Activated CD4-positive, CD25-positive, alpha-beta regulatory T cell treated with anti-CD3 and anti-CD28 coated beads, Interleukin-2, amount 50 U/mL, for 16 hours (primary cell): Measurements from ENCODE around the gene MRPL53.

Experiments used
- DNase-seq: peaks from one replicate; pipeline ENCODE4 v3.0.0-alpha.2; 2020; ENCODE audit warnings: low read depth, low spot score

MRPL53 gene

DNA sequence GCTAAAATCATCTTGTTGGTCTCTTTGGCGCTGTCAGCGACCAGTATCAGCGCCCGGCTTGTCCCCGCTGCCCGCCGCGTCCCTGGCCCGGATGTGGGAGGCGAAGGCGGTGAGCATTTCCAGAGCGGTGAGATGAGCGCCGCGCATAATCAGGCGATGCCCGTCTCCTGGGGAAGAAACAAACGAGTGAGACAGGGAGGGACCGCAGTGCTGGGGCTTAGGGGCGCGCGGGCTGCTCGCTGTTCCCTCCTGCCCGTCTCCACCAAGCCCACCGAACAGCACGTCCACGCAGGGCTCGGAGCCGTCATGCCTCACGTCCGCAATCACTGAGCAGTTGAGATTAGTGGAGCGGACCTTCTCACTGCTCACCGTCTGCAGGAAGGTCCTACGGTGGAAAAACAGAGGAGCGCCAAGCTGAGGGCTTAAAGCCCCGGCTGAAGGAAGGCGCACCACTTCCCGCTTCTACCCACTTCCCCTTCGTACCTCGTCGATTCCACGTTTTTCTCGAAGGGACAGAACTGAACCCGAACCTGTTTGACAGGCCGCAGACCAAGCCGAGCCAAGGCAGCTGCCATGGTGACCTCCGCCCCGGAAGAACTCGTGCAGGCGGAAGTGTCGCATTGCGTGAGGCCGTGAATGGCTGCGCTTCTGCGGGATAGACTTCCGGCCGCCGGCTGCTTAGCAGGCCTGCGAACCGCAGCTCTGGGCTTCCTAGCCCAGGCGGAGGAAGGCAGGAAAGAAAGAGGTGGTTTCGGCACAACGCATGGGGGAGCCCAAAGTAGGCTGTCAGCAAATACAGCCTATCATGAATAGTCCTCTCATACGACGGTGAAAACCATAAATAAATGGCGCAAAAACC, at the start of gene MRPL53:
MRPL53 (minus strand) TSS at position 595 of the 859 bp plus-strand sequence; CDS start at position 575, 20 bp downstream.
- peak; percentile 93 for DNase-seq

DNA sequence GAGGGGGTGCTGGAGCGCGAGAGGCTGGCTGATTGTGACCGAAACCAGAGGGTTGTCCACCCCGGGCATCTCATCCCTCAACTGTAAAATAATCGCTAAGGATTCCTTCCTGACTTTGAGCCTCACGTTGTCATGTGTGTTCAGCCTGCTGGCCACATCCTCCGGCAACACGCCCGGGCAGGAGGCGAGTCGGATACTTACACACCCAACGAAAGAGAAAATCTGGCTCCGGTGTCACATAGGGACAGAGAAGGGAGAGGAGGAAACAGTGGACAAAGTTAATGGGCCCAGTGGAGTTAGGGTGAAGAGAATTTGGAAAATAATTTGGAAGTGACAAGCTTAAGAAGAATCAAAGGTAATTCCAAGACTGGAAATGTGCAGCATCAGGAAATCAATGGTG, 44.2 kb upstream of the MRPL53 start:
- no peak for DNase-seq

DNA sequence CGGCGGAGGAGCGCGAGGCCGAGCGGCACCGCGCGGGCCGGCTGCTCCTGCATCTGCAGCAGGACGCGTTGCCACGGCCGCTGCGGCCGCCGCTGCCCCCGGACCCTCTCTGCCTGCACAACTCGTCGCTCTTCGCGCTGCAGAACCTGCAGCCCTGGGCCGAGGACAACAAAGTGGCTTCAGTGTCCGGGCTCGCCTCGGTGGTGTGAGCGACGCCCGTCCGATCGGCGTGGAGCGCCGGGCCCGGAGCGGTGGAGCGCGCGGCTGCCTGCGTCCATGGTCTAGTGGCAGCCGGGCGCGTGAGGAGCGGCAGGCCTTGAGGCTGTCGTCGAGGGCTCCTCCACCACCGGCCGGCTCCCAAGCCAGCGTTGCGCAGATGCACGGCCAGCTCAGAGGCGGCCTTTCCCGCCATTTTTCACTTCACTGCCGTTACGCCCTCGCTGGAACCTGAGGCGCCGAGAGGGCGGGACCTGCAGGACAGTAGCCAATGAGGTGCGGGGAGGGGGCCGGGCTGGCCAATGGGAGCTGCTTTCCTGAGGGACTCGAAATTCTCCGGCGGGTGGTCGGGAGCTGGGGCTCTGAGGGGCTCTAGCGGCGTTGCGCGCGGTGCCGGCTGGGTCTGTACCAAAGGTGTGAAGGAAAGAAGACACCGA, 43.6 kb upstream of the MRPL53 start:
- no peak for DNase-seq

DNA sequence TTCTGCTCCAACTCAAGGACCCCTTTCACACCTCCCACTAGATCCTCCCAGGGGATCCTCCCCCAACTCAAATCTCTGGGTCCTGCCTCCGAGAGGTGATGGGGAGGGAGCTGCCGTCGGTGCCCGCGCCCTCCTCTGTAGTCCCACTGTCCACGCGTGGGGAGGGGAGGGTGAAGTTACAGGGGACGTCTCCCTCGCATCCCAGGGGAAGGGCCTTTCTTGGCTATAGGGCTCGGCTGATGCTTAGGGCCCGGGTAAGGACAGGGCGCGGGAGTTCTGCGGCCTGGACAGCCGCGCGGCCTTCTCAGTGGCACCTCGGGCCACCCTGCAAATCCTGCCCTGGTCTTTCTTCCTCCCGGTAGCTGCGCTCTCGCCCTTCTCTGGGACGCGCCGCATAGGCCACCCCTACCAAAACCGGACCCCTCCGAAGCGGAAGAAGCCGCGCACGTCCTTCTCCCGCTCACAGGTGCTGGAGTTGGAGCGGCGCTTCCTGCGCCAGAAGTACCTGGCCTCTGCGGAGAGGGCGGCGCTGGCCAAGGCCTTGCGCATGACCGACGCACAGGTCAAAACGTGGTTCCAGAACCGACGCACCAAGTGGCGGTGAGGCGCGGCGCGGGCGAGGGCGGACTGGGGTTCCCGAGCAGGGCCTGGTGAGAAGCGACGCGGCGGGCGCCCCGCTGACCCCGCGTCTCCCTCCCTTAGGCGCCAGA, 42.9 kb upstream of the MRPL53 start:
- no peak for DNase-seq

DNA sequence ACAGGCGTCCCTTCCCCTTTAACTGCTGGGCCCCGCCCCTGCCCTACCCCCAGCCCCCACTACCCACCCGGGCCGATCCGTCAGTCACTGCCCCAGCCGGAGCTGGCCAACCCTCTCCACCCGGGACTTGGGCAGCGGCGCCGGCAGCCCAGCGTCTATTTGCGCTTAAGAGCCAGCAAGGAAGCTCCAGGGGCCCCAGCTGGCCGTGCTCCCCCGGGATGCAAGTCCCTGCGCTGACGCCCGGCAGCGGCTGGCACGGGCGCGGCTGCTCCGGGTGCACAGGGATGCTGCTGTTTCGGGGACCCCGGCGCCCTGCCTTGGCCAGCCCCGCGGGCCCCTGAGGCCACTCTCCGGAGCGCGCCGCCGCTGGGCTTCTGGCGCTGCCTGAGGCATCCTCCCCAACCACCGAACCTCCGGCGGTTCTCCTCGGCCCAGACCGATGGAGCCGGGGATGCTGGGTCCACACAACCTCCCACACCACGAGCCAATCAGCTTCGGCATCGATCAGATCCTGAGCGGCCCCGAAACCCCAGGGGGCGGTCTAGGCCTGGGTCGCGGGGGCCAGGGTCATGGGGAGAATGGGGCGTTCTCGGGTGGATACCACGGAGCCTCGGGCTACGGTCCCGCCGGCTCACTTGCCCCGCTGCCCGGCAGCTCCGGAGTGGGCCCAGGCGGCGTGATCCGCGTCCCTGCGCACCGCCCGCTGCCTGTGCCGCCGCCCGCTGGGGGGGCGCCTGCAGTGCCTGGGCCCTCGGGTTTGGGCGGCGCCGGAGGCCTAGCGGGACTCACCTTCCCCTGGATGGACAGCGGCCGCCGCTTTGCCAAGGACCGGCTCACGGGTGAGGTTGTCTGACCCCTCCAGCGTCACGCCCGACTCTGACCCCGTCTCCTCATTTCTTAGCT, 42.1 kb upstream of the MRPL53 start, which contains the start of gene TLX2:
TLX2 (plus strand) TSS at position 83 of the 903 bp plus-strand sequence; CDS start at position 440, 357 bp downstream.
- no peak for DNase-seq

DNA sequence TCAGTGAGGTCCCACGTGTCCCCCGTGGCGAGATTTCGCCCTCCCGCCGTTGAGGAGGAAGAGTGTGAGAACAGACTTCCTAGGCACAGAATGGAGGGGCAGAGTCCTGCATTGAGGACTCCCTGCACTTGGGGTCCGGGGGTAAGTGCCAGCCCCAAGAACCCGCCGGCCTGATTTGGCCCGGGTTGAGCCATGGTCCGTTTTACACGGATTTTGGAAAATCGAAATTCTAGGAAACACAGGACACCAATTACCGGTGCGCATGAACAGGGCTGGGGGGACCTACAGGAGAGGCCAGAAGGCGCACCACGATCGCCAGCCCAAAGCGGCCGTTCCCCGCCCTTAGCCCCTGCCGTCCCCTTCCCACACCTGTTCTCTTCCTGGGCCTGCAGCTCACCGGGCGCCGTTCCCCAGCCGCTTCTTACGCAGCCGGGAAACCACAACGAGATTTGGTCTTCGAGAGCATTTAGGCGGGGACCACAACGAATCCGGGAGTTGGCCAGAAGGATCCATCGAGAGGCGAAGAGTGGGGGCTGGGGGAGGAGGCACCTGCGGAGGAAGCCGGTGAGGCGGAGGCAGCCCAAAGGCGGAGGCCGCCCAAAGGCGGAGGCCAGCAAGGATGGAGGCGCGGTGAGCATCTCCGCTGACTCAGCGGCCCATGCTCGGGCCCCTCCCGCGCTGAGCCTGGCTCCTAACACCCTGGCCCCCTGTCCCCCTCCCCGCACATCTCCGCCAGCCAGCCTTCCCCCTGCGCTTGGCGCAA, 41.3 kb upstream of the MRPL53 start:
- DNase-seq = no peak

DNA sequence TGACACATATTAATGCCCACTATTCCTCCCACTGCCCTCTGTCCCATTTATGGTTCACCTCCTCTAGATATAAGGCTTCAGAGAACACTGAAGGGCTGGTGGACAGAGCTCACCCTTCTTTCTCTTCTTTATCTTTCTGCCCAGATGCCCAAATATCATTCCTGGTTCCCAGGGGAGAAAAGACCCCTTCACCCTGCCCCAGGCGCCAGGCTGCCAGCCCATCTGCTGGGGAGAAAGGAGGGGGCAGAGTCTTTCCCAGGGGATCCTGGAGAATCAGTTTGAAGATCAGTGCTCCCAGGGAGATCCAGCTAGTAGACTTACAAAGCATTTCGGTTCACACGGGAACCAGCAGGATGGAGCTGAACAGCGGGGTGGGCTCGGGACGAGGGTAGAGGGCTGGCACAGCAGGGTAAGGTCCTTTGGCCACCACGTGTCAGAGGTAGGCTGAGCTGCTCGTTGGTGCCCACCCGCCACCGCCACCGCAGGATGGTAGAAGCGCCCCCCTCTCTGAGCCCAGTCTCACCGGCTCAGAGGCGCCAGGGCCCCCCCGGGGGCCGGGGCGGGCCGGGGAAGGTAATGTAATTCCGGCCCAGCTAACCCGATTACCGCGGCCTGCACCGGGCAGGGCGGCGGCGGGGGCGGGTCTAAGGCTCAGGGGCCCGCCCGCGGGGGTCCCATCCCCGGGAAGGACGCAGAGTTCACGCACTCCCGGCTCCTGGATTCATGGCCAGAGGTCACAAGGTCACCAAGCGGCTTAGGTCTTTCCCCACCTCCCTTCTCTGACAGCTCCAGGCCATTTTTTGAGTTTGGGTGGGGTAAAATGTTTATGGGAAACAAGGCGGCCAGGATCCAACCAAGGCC, 40.5 kb upstream of the MRPL53 start:
- DNase-seq = no peak

DNA sequence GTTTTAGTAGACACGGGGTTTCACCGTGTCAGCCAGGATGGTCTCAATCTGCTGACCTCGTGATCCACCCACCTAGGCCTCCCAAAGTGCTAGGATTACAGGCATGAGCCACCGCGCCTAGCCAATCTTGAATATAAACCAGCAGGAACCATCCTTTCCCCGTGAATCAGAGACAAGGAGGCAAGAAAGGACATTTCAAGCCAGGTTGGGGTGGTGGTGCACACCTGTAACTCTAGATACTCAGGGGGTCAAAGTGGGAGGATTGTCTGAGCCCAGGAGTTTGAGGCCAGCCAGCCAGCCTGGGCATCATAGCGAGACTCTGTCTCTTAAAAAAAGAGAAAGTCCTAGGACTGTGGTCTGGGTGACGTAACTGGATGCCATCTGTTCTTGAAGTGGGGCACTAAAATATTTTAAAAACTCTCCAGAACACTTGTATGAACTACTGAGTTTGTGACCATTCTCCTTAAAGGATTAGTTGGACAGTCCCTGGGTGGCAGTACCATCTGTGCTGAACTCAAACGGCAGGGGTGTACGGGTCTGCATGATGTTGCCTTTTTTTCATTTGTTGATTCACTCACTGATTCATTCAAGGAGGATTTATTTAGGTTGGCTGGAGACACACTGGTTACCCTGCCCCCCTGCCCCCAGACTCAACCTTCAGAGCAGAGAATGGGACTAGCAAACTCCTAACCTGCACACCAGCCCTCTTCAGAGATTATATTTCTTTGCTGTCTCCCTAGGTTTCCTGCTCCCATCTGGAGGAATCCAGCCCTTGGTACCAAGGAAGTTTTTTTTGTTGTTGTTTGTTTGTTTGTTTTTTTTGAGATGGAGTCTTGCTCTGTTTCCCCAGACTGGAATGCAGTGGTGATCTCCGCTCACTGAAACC, 38.9 kb upstream of the MRPL53 start:
- no peak for DNase-seq

DNA sequence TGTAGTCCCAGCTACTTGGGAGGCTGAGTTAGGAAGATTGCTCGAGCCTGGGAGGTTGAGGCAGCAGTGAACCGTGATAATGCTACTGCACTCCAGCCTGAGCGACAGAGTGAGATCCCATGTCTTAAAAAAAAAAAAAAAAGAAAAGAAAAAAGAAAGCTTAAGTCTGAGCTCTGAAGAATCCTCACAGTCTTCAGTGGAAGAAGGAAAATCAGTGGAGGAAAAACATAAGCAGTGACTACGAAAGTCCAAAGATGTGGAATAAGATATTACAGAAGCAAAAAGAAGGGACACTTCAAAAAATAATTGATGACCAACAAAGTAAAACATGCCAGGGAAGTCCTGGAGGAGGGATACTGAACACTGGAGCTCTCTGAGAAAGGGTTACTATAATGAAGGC, 37.8 kb upstream of the MRPL53 start:
- DNase-seq = no peak

DNA sequence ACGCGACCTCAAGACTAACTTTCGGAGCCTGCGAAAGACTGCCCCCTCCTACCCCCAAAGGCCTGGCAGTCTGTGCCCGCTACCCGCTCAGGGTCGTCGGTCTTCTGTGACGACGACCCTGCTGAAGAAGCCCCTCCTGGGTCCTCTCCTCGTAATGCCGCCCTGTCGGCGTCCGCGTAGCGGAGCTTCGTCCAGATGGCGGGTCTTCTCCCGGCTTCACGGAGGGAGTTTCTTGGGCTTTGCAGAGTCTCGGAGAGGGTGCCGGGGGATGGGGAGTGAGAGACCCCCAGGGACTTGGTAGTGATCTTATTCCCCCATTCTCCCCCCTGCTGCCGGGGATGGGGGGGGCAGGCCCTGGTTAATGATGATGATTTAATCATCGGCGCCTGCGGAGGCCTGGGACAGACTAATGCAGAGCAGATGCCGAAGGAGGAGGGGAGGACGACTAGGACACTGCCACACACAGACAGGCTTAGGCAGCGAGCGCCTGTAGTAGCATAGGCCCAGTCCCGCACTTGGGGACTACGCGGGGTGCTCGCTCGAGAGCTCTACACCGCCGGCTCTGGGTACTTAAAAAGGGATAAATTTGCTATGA, 35.5 kb upstream of the MRPL53 start:
- no peak for DNase-seq

DNA sequence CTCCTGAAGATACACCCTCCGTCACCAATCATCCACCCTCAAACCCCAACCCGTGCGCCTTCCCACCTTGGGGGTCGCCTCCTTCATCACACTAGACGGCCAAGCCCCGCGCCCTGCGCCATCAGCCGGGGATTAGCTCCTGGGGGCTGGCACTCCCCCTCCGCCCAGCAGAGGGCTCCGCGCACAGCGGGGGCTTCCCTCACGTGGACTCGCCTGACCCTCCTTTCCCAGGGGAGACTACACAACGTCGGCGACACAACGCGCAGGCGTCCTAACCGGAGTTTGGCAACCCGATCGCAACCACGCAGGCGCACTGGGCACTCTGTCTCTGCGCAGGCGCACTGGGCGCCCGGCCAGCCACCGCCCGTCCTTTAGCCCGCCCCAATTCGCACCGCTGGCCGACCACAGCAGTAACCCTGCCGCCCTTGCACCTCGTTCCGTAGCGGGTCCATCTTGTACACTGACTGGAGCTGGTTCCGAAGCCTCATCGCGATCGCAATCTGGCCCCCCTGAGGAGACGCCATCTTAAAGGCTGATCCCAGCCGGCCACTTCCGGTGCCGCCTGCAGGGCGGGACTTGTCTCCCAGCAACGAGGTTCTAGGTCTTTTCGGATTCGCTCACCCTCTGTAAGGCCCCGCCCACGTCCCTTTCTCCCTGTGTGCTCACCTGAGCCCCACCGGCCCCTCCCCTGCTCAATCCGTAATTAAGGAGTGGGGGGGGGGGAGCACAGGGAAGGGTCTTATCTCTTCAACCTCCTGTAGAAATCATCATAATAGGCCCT, 34.9 kb upstream of the MRPL53 start, which contains the start of gene PCGF1:
PCGF1 (minus strand) TSS at position 551 of the 781 bp plus-strand sequence; CDS start at position 524, 27 bp downstream.
- DNase-seq = peak; percentile 95

DNA sequence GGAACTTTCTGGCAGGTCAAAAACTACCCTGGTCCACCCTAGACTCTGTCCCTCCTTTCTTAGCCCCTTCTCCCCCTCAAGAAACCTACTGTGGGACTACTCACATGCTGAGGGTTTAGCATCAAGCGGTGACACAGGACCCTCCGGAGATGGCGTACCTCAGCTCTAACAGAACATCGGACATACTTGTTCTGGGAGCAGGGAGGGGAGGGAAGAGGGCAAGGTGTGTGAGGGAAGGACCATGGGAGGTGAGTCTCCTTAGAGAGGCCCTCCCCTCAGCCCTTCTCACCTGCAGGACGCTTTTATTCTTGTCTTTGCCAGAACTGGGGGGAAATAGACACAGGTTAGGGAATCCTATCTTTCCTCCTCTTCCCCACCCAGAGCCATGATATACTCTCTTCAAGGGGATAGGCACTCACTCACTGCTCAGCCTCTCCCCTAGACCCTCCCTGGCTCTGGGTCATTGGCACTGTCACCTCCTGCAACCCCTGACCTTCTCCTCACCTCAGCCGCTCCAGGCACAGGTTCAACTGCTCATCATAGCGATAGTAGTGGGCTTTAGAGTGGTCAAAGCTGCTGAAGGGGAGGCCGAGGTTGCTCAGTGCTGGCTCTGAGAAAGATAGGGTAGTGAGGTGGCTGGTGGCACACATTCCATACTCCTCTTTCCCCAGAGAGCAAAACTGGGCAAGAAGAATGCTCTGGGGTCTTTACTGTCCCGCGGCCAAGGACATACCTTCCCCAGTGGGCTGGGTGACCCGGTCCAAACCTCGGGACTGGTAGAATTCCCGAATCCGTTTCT, 33.2 kb upstream of the MRPL53 start:
- DNase-seq = no peak

DNA sequence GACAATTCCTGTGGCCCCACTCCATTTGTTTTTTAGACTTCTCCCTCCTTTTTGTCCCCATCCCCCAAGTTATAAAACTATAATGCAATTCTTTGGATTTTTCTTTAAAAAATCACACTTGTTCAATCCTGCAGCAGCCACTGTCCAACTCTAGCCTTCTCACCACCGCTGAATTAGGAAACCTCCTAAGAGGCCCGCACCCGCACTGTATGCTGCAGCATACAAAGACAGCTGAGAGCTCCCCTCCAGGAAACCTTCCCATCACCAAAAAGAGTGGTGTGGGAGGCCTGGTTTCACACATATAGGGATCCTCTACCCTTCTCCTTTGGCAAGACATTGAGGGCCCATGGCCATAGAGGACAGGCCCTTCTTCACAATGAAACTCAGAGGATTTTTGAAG, 32.1 kb upstream of the MRPL53 start:
- no peak for DNase-seq

DNA sequence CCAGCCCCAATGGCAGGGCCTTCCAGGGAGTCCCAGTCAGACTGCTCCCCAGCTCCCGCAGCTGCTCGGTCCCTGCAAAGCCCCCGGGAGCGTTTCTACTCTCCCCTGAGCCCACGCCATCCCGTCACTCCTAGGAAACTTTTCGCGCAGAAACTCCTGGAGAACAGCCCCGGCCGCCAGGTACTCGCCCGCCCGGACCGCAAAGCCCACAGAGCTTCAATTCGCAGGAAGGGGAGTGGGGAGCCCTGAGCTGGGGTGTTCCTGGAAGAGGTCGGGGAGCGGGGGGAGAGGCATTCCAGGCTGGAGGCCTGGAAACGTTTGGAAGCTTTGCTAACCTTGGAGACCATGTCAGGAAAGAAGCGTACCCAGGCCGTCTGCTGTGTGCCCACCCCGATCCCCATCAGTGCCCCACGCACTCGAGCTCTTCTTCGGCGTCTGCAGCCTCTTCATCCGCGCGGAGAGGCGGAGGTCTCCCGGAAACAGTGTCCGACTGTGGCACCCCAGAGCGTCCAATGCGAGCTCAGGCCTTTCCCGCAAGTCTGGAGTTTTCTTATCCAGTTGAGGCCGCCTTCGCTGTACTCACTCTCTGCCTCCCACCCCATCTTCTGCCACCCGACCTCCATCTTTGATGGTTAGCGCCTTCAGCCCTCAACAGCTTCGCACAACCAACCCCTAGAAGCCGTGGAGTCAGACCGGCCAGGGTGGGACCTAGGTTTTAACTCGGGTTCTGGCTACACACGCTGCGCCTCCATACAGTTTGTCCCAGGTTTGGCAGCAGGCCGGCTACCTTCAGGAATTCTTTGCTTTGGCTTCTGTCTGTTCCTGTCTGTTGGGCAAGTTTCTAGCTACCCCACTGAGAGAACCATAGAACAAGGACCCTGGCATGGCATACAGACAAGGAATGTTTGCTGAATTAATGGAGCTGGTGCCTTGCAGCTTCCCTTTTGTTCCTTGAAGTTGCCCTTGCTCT, 31.3 kb upstream of the MRPL53 start:
- DNase-seq = no peak
